GM19023 (cell line): ENCODE measurements around the gene CNFN.
"Not testable (repeated sequence)": the region's sequence is repeated elsewhere in the genome, so short reads cannot be mapped to it uniquely, and the experiment has no call there.

ENCODE experiments used
- ATAC-seq: cut with Tn5 transposase; IDR thresholded peaks from one replicate; pipeline ENCODE4 v1.9.1; 2021; ENCODE audit warnings: mild to moderate bottlenecking, moderate library complexity; ENCODE audit not compliant: unreplicated experiment

The CNFN gene

DNA sequence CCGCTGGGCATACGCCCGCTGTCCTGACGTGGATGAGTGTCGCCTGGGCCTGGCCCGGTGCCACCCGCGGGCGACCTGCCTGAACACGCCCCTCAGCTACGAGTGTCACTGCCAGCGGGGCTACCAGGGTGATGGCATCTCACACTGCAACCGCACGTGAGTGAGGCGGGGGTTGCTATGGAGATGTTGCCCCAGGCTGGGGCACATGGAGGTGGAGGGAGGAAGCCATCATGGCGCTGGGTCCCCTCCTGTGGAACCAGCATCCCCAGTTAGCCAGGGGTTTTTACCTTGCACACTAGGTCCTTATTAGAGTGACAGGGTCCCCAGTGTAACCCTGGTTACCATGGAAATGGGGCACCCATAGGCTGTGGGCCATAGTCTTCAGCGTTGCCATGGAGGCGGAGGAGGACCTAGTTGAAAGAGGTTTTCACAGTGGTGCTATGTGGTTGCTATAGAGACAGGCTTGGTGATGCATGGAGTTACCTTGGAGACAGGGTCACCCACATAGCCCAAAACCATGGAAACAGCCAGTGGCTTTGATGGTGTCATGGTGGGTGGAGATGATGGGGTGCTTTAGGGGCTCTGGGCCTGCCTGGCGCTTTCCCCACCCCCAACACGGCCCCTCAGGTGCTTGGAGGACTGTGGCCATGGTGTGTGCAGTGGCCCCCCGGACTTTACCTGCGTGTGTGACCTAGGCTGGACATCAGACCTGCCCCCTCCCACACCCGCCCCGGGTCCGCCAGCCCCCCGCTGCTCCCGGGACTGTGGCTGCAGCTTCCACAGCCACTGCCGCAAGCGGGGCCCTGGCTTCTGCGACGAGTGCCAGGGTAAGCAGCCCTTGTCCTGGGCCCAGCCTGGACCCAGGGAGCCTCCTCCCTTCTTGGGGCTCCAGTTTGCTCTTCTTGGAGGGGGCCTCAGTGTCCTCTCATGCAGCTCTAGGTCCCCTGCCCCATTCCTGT, 37.5 kb downstream of the CNFN start:
- no peak for ATAC-seq

DNA sequence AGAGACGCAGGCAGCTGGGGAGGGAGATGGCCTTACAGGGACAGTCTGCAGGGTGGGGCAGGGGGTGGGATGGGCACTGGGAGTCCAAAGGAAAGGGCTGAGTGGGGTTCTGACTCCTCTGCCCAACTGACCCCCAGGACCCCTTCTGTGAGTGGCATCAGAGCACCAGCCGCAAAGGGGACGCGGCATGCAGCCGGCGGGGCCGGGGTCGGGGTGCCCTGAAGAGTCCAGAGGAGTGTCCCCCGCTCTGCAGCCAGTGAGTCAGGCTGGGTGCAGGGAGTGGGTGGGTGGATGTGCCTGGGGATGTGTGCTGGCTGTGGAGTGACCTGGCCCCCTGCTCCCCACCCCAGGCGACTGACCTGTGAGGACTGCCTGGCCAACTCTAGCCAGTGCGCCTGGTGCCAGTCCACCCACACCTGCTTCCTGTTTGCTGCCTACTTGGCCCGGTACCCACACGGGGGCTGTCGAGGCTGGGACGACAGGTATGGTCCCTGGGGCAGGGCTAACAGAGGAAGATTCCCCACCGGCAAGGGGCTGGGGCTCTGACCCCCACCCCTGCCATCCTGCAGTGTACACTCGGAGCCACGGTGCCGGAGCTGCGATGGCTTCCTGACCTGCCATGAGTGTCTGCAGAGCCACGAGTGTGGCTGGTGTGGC, 38.9 kb downstream of the CNFN start:
- no peak for ATAC-seq

DNA sequence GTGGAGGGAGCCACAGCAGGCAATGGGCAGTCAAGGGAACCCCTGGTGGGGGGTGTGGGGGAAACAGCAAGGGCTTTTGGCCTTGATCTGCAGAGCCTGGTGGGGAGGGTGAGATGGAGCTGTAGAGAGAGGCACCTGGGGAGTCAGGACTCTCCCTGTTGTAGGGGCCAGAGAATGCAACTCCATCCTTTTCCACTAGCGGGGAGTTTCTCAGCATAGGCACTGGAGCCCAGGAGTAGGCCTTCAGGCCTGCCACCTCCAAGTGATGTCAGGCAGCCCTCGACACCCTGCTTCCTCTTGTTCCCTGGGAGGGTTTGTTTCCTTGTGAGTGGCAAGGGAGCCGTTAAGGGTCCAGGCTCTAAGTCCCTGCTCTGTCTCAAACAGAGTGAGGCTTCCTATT, 39.7 kb downstream of the CNFN start:
- no peak for ATAC-seq

DNA sequence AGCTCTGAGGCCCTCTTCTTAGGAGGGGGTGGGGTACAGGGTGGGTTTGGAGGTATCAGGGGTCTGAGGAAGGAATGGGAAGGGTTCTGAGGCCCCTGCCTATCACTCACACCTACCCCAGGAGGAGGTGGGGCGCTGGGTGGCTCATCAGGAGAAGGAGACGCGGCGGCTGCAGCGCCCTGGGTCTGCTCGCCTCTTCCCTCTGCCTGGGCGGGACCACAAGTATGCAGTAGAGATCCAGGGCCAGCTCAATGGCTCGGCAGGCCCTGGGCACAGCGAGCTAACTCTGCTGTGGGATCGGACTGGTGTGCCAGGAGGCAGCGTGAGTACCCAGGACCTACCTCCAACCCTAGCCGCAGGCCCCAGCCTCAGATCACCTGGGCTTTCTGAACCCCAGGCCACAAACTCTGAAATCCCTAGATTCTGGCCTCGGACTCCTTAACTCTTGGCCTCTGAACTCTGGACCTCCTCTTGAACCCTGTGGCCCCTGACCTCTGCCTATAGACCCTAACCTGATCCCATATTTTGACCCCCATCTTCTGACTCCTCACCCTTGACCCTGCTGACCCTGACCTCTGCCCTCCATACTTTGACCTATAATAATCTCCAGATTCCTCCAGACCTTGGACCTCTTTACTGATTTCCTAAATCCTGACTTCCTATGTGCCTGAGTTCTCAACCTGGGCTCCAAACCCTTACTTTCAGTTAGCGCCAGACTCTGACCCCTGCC, 40.6 kb downstream of the CNFN start:
- no peak for ATAC-seq

DNA sequence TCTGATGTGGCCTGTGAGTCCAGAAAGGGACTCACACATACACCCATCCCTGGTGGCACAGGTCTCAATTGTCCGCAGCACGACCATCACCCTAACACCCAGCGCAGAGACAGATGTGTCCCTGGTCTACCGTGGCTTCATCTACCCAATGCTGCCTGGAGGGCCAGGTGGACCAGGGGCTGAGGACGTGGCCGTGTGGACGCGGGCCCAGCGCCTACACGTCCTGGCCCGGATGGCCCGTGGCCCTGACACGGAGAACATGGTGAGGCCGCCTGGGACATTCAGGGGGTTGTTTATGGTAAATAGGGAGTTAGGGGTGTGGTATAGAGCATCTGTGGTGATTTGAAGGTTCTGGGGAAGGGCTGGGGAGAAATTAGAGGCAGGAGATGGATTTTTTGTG, 41.9 kb downstream of the CNFN start:
- no peak for ATAC-seq

DNA sequence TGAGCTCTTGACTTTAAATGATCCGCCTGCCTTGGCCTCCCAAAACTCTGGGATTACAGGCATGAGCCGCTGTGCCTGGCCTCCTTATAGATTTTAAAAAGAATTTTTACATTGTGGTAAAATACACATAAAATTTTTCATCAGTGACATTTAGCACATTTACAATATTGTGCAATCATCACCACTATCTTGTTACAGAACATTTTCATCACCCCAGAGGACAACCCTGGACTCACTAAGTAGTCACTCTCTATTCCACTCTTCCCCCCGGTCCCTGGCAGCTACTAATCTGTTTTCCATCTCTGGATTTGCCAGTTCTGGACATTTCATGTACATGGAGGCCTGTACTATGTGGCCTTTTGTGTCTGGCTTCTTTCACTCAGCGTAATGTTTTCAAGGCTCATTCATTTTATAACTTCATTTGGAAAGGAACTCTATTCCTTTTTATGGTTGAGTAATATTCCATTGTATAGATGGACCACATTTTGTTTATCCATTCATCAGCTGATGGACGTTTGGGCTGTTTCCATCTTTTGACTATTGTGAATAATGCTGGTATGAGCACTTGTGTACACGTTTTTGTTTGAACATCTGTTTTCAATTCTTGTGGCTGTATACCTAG, 44.8 kb downstream of the CNFN start:
- no peak for ATAC-seq

DNA sequence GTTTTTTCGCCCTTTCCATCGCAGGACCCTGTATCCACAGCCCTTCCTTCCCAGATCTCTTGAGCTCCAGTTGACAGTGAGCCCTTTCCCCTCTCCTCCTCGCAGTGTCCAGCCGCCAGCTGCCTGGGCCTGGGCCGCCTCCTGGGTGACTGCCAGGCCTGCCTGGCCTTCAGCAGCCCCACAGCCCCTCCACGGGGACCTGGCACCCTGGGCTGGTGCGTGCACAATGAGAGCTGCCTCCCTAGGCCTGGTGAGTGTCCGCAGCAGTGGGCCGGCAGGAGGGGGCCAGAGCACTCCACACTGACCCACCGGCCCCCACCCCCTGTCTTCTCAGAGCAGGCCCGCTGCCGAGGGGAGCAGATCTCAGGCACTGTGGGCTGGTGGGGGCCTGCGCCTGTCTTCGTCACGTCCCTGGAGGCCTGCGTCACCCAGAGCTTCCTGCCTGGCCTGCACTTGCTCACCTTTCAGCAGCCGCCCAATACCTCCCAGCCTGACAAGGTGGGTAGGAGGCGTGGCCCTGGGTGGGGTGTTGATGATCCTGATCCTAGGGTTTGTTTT, 45.7 kb downstream of the CNFN start:
- ATAC-seq = no peak

DNA sequence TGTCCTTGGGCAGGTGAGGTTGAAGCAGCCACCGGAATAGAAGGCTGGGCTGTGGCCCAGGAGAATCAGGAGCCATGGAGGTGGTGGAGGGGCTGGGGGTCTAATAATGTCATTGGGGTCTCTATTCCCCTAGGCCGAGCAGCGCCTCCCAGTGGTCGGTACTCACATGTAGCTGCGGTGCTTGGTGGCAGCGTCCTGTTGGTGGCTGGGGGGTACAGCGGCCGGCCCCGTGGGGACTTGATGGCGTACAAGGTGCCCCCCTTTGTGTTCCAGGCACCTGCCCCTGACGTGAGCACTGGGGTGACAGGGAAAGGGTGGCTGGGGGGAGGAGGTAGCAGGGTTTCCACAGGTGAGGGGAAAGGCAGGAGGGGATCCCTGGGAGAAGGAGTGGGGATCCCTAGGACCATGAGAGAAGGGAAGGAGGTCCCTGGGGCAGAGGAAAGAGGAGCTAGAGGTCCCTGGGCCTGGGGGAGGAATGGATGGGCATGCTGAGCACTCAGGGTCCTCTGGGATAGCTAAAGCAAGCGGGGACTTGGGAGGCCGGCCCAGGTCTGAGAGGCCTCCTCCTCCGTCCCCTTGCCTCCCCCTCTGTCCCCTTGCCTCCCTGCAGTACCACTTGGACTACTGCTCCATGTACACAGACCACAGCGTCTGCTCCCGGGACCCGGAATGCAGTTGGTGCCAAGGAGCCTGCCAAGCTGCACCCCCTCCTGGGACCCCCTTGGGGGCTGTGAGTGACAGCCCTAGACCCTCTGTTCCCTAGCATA, 46.6 kb downstream of the CNFN start:
- ATAC-seq = no peak

DNA sequence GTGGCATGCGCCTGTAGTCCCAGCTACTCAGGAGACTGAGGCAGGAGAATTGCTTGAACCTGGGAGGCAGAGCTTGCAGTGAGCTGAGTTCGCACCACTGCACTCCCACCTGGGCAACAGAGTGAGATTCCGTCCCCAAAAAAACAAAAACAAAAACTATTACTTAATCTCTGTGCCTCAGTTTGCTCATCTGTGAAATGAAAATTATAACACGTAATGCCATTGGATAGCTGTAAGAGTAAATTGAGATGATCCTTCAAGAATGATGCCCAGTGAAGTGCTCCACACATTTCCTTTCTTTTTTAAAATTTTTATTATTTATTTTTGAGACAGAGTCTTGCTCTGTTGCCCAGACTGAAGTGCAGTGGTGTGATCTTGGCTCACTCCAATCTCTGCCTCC, 50.2 kb downstream of the CNFN start:
- not testable (repeated sequence) for ATAC-seq

DNA sequence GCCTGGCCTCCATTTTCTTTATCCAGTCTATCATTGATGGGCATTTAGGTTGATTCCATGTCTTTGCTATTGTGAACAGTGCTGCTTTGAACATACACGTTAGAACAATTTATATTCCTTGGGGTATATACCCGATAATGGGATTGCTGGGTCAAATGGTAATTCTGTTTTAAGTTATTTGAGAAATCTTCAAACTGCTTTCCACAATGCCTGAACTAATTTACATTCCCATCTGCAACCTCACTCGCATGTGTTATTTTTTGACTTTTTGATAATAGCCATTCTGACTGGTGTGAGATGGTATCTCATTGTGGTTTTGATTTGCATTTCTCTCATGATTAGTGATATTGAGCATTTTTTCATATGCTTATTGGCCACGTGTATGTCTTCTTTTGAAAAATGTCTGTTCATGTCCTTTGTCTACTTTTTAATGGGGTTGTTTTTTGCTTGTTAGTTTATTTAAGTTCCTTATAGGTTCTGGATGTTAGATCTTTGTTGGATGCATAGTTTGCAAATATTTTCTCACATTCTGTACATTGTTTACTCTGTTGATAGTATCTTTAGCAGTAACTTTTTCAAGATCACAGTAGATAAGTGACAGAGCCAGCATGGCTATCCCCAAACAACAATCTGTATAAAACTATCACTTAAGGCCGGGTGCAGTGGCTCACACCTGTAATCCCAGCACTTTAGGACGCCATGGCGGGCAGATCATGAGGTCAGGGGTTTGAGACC, 50.8 kb downstream of the CNFN start:
- ATAC-seq = not testable (repeated sequence)
